PC-9 (cell line): ENCODE measurements around the gene BCL2.

Source experiments
- EZH2 ChIP-seq: fragments of 200-600 bp; sonication (generic); IDR thresholded peaks from 2 replicates; pipeline ENCODE4 v1.8.0; 2017; ENCODE audit warnings: antibody characterized with exemption, low read depth
- TF ChIP-seq, protein P1 (sequence below): fragments of 200-600 bp; sonication (generic); conservative IDR thresholded peaks from 2 replicates; pipeline ENCODE4 v1.6.1; 2017; ENCODE audit warnings: mixed run types, antibody characterized with exemption, mild to moderate bottlenecking, moderate library complexity

DNA sequence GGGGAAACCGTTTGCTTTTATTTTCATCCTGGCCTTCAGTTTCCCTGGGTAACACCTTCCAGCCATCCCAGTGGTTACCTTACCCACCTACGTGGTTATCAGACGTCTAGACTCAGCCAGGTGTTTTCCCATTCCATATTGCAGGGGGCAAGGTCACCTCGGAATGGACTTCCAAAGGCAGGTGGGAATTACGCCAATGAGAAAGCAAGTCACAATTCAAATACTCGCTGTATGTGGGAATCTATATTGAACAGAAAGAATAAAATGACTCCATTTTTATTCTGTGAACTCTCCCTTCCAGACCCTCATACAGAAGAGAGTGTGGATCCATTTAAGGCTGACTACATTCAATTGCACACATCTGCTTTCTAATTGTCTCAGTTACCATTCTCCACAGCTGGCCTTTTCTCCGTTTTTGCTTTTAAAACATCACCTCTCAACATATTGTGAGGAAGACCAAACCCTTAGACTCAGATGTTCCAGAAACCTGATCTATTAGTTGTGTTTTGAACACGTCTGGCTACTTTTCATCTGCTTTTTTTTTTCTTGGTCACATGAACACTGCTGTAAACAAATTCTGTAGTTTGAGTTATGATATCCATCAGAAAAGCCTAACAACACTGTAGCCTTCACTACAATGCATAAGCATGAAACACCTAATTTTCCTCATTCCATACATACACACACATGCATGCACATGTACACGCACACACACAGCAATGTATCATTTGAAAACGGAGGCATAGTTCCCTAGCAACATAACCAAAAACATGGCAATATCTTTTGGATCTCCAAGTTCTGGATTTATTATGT is 59.8 kb downstream of the BCL2 start:
- TF ChIP-seq, protein P1, sequence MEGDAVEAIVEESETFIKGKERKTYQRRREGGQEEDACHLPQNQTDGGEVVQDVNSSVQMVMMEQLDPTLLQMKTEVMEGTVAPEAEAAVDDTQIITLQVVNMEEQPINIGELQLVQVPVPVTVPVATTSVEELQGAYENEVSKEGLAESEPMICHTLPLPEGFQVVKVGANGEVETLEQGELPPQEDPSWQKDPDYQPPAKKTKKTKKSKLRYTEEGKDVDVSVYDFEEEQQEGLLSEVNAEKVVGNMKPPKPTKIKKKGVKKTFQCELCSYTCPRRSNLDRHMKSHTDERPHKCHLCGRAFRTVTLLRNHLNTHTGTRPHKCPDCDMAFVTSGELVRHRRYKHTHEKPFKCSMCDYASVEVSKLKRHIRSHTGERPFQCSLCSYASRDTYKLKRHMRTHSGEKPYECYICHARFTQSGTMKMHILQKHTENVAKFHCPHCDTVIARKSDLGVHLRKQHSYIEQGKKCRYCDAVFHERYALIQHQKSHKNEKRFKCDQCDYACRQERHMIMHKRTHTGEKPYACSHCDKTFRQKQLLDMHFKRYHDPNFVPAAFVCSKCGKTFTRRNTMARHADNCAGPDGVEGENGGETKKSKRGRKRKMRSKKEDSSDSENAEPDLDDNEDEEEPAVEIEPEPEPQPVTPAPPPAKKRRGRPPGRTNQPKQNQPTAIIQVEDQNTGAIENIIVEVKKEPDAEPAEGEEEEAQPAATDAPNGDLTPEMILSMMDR, result no peak
- TF ChIP-seq EZH2, result no peak
